GM20000 (cell line): ENCODE results near the gene CFAP45.

Experiments used
- DNase-seq: peaks from one replicate; pipeline ENCODE4 v3.0.0; 2012; ENCODE audit warnings: low spot score
- TF ChIP-seq, protein P1 (sequence below): IDR thresholded peaks from 2 replicates; pipeline ENCODE4 v1.5.1; 2012; ENCODE audit warnings: mild to moderate bottlenecking, control low read depth; ENCODE audit errors: extremely low read depth, missing control alignments

Gene CFAP45

DNA sequence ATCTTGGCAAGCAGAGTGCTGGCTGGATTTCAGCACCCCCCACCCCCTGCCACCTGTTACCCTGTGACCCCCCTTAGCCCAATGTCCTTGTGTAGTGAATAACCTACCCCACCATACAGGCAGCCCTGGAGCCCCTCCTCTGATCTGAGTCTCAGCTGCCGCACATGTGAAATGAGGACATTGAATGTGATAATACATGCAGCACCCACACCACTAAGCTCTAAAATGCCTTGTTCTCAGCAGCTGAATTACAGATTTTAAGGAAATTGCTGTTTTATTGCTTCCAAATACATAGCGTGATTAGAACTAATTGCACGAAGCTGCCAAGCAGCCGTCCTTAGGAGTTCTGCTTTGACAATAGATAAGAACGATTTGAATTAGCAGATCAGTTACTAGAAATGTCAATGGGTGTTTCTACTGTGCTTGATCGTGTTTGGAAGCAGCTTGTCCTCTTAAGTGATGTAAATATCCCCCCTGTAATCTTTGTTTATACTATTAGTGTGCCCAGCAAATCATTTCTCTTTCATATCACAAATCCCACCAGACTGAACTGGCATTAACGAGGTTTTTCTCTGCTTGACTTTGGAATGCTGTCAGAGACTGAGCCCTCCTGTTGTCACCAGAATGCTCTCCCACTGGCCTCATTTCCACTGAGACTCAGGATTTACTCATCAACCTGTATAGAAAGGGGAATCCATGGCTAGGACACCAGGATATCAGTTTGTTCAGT lies 68.4 kb downstream of the CFAP45 start:
- DNase-seq: no peak
- TF ChIP-seq, protein P1, sequence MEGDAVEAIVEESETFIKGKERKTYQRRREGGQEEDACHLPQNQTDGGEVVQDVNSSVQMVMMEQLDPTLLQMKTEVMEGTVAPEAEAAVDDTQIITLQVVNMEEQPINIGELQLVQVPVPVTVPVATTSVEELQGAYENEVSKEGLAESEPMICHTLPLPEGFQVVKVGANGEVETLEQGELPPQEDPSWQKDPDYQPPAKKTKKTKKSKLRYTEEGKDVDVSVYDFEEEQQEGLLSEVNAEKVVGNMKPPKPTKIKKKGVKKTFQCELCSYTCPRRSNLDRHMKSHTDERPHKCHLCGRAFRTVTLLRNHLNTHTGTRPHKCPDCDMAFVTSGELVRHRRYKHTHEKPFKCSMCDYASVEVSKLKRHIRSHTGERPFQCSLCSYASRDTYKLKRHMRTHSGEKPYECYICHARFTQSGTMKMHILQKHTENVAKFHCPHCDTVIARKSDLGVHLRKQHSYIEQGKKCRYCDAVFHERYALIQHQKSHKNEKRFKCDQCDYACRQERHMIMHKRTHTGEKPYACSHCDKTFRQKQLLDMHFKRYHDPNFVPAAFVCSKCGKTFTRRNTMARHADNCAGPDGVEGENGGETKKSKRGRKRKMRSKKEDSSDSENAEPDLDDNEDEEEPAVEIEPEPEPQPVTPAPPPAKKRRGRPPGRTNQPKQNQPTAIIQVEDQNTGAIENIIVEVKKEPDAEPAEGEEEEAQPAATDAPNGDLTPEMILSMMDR: no peak

DNA sequence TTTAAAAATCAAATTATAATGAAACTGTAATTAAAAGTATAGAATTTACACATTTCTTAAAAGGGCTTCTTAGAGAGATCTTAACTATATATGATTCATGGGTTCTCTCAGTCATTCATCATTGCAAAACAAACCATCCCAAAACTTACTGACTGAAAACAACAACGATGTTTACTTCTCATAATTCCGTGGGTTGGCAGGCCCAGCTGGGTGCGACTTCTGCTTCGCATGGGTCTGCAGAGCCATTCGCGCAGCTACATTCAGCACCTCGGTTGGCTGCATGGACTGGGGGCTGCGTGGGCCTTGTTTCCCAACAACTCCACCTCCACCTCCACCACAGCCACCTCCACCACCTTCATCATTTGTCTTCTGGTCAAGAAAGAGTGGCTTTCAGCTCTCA lies 69.2 kb downstream of the CFAP45 start:
- DNase-seq: no peak
- TF ChIP-seq, protein P1: no peak

DNA sequence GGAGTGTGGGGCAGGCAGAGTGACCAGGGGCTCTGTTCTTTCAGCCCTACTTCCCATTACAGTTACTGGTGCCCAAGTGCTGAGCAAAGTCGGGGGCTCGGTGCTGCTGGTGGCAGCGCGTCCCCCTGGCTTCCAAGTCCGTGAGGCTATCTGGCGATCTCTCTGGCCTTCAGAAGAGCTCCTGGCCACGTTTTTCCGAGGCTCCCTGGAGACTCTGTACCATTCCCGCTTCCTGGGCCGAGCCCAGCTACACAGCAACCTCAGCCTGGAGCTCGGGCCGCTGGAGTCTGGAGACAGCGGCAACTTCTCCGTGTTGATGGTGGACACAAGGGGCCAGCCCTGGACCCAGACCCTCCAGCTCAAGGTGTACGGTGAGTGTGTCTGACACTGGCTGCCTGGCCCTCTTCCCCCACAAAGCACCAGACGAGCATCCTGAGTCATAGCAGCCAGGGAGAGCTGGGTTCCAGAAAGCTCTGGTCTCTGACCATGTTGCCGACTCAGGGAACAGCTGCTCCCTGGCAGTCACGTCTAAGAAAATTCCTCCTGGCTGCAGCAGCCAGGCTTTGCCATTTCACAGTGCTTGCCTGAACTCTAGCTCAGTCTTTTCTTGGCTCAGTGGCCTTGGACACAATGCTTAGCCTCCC lies 70.0 kb downstream of the CFAP45 start:
- TF ChIP-seq, protein P1: no peak
- DNase-seq: no peak

GRCh38 chr1:159829273-159829634 lies 70.7 kb downstream of the CFAP45 start:
- DNase-seq: peak; percentile 51

DNA sequence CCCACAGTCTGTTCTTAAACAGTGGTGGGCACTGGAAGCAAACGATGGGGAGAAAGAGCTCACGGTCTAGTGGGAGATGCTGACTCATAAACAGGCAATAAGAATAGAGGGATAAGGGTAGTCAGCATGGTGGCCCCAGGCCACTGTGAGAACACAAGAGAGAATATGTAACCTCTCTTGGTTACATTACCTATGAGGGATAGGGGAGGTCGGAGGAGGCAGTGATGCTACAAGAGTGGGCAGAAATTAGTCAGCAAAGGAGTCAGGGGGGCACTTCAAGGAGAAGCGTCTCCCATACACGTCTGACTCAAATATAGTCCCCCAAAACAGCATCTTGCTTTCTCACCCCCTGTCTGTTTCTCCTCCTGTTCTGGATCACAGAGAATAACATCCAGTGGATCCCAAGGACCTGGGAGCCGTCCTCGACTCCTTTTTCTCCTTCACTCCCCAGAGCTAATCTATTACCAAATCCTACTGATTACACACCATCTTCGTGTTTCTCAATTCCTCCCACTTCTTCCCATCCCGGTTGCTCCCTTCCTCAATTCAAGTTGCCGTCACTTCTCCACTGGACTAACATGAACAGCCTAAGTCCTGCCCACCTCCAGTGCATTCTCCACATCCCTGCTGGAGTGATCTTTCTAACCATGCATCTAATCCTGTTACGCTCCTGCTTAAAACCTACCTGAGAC lies 71.2 kb downstream of the CFAP45 start:
- TF ChIP-seq, protein P1: no peak
- no peak for DNase-seq

More at GRCh38 chr1:159829273-159829634, 70.7 kb downstream of the CFAP45 start:
- TF ChIP-seq, protein P1: peak; percentile 5

GRCh38 chr1:159828176-159828575 lies 71.8 kb downstream of the CFAP45 start:
- TF ChIP-seq, protein P1: no peak

DNA sequence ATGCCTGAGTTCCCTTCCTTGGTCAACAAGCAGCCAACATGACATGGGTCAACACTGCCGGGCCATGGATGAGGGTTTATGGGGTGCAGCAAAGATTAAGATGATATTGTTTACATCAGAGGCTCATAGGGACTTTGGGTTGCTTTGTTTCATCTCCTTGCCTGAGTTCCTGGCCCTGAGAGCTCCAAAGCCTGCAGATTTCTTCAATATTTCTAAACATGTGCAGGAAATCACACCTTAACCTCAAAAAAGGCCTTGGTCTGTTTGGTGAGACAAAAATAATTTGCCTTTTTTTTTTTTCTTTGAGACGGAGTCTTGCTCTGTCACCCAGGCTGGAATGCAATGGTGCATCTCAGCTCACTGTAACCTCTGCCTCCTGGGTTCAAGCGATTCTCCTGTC lies 72.4 kb downstream of the CFAP45 start:
- DNase-seq: no peak
- TF ChIP-seq, protein P1: no peak

More at GRCh38 chr1:159828176-159828575, 71.8 kb downstream of the CFAP45 start:
- no peak for DNase-seq
